ENCODE measurements around the gene TMEM169.
"Not testable (repeated sequence)": the region's sequence is repeated elsewhere in the genome, so short reads cannot be mapped to it uniquely, and the experiment has no call there.

Gene TMEM169

GRCh38 chr2:216072473-216072872 lies 9.2 kb upstream of the TMEM169 start:
- DNase-seq: no peak

- no peak for DNase-seq
Observed at GRCh38 chr2:216073773-216074172, 7.9 kb upstream of the TMEM169 start.

GRCh38 chr2:216074380-216074779 lies 7.3 kb upstream of the TMEM169 start:
- no peak for DNase-seq

GRCh38 chr2:216074794-216075193 lies 6.9 kb upstream of the TMEM169 start:
- DNase-seq: no peak

- no peak for DNase-seq
Observed at GRCh38 chr2:216075510-216076485, 5.9 kb upstream of the TMEM169 start.

GRCh38 chr2:216078776-216079175 lies 2.9 kb upstream of the TMEM169 start:
- DNase-seq: no peak

GRCh38 chr2:216080048-216080447 lies 1.7 kb upstream of the TMEM169 start:
- not testable (repeated sequence) for DNase-seq

- DNase-seq: no peak
Observed at GRCh38 chr2:216081012-216081411, 707 bp upstream of the TMEM169 start.

GRCh38 chr2:216082117-216082711 lies 495 bp downstream of the TMEM169 start:
- no peak for DNase-seq

GRCh38 chr2:216082805-216083204 lies 1.1 kb downstream of the TMEM169 start:
- no peak for DNase-seq

- no peak for DNase-seq
Observed at GRCh38 chr2:216083464-216084281, 2.0 kb downstream of the TMEM169 start.

- no peak for DNase-seq
Observed at GRCh38 chr2:216084547-216084946, 2.8 kb downstream of the TMEM169 start.

GRCh38 chr2:216086207-216086893 lies 4.6 kb downstream of the TMEM169 start:
- no peak for DNase-seq

GRCh38 chr2:216090369-216090786 lies 8.7 kb downstream of the TMEM169 start:
- DNase-seq: no peak

- DNase-seq: no peak
Observed at GRCh38 chr2:216092646-216093045, 10.9 kb downstream of the TMEM169 start.

GRCh38 chr2:216094701-216095100 lies 13.0 kb downstream of the TMEM169 start:
- DNase-seq: no peak

GRCh38 chr2:216098421-216099334 lies 17.0 kb downstream of the TMEM169 start:
- DNase-seq: no peak

- DNase-seq: no peak
Observed at GRCh38 chr2:216101109-216101508, 19.4 kb downstream of the TMEM169 start.

- no peak for DNase-seq
Observed at GRCh38 chr2:216103213-216103612, 21.5 kb downstream of the TMEM169 start.

GRCh38 chr2:216104691-216105090 lies 23.0 kb downstream of the TMEM169 start:
- DNase-seq: no peak

GRCh38 chr2:216107320-216107719 lies 25.6 kb downstream of the TMEM169 start:
- no peak for DNase-seq

GRCh38 chr2:216107760-216108159 lies 26.0 kb downstream of the TMEM169 start:
- no peak for DNase-seq

All from activated CD4-positive, alpha-beta T cell treated with anti-CD3 and anti-CD28 coated beads for 1 hour (primary cell).